HG03159 (cell line): ENCODE results near the gene EPC1.

Experiments used
- ATAC-seq: cut with Tn5 transposase; IDR thresholded peaks from one replicate; pipeline ENCODE4 v1.9.1; 2021; ENCODE audit warnings: mild to moderate bottlenecking, moderate library complexity; ENCODE audit not compliant: unreplicated experiment

The EPC1 gene

GRCh38 chr10:32295027-32295426 is 51.9 kb downstream of the EPC1 start:
- no peak for ATAC-seq

GRCh38 chr10:32293581-32293980 is 53.4 kb downstream of the EPC1 start:
- no peak for ATAC-seq

GRCh38 chr10:32279795-32280194 is 67.2 kb downstream of the EPC1 start:
- no peak for ATAC-seq

GRCh38 chr10:32273336-32273735 is 73.6 kb downstream of the EPC1 start:
- no peak for ATAC-seq

GRCh38 chr10:32271617-32272016 is 75.3 kb downstream of the EPC1 start:
- ATAC-seq, result no peak

- ATAC-seq, result no peak
Observed at GRCh38 chr10:32269343-32270100, 77.4 kb downstream of the EPC1 start.

- ATAC-seq, result no peak
Observed at GRCh38 chr10:32268788-32269187, 78.2 kb downstream of the EPC1 start.

GRCh38 chr10:32266979-32267378 is 80.0 kb downstream of the EPC1 start:
- ATAC-seq, result no peak

- no peak for ATAC-seq
Observed at GRCh38 chr10:32266566-32266965, 80.4 kb downstream of the EPC1 start.

GRCh38 chr10:32265756-32266155 is 81.2 kb downstream of the EPC1 start:
- ATAC-seq, result no peak

GRCh38 chr10:32263300-32263699 is 83.7 kb downstream of the EPC1 start:
- no peak for ATAC-seq

GRCh38 chr10:32259551-32259950 is 87.4 kb downstream of the EPC1 start:
- no peak for ATAC-seq

- no peak for ATAC-seq
Observed at GRCh38 chr10:32256613-32257437, 90.1 kb downstream of the EPC1 start.

GRCh38 chr10:32253821-32254220 is 93.1 kb downstream of the EPC1 start:
- ATAC-seq, result no peak

GRCh38 chr10:32253276-32253675 is 93.7 kb downstream of the EPC1 start:
- ATAC-seq, result no peak

GRCh38 chr10:32250489-32250888 is 96.5 kb downstream of the EPC1 start:
- ATAC-seq, result peak; percentile 77

- ATAC-seq, result no peak
Observed at GRCh38 chr10:32246685-32247084, 100.3 kb downstream of the EPC1 start.

- ATAC-seq, result no peak
Observed at GRCh38 chr10:32245760-32246159, 101.2 kb downstream of the EPC1 start.

GRCh38 chr10:32244421-32245207 is 102.3 kb downstream of the EPC1 start:
- ATAC-seq, result no peak

GRCh38 chr10:32244011-32244410 is 102.9 kb downstream of the EPC1 start:
- no peak for ATAC-seq

- no peak for ATAC-seq
Observed at GRCh38 chr10:32241946-32242345, 105.0 kb downstream of the EPC1 start.
